ENCODE measurements around the gene MTERF4. TPM values are rescaled to one million over a fixed set of nuclear protein-coding genes. Genes with fewer than 3 reads are reported as not detected.

Gene MTERF4
- total and polyA plus RNA-seq, 2 of the 8 experiments (the other 6 are each of a cell fraction or from before 2014, with no cell fraction given), result 25.9 to 28.5 TPM

DNA sequence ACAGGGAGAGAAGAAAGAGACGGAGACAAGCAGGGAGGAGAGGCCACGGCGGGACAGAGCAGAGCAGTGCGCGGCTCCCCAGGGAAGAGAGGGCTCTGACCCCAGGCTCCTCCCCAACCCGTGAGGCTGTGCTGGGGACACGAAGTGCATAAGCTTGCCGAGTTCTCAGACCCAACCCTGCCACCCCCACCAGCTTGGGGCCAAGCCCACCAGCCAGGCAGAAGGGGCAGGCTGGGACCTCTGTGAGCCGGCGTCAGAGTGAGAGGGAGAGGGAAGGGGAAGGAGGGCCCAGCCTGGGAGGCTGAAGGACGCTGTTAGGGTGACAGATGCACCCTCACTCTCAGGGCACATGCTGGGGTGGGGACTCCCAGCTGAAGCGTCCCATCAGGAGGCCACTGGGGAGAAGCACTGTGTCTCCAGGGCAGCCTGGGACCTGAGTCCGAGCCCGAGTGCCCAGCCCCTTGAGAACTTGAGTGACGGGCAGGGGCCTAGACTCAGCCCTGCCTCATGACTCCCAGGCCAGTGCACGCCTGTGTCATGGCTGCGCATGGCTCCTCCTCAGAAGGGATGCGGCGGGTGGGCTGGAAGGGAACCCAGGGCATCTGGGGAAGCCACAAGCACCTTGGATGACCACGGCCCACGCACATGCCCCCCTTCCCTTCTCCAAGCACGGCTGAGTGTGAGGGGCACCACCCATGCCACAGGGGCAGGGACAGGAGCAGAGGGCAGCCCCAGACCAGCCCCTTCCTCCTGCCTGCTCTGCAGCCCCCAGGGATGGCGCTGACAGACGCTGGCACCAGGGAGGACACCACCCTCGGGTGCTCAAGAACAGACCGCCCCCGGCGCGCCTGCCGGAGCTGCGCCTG lies 31.0 kb downstream of the MTERF4 start (continued):
- TF ChIP-seq, protein P1, sequence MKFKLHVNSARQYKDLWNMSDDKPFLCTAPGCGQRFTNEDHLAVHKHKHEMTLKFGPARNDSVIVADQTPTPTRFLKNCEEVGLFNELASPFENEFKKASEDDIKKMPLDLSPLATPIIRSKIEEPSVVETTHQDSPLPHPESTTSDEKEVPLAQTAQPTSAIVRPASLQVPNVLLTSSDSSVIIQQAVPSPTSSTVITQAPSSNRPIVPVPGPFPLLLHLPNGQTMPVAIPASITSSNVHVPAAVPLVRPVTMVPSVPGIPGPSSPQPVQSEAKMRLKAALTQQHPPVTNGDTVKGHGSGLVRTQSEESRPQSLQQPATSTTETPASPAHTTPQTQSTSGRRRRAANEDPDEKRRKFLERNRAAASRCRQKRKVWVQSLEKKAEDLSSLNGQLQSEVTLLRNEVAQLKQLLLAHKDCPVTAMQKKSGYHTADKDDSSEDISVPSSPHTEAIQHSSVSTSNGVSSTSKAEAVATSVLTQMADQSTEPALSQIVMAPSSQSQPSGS (IDR thresholded peaks at IDR 0.05; ENCODE audit: low read length), result no peak
- TF ChIP-seq ZNF274 (IDR thresholded peaks at IDR 0.05; ENCODE audit: borderline replicate concordance, extremely low read depth, low read length) (no peak), SP2 (IDR thresholded peaks at IDR 0.05; ENCODE audit: low read length) (no peak), TCF12 (IDR thresholded peaks at IDR 0.05; ENCODE audit: low read depth, low read length) (no peak), CHD1 (IDR thresholded peaks at IDR 0.05; ENCODE audit: low read depth, low read length) (no peak)
- TF ChIP-seq, protein P2, sequence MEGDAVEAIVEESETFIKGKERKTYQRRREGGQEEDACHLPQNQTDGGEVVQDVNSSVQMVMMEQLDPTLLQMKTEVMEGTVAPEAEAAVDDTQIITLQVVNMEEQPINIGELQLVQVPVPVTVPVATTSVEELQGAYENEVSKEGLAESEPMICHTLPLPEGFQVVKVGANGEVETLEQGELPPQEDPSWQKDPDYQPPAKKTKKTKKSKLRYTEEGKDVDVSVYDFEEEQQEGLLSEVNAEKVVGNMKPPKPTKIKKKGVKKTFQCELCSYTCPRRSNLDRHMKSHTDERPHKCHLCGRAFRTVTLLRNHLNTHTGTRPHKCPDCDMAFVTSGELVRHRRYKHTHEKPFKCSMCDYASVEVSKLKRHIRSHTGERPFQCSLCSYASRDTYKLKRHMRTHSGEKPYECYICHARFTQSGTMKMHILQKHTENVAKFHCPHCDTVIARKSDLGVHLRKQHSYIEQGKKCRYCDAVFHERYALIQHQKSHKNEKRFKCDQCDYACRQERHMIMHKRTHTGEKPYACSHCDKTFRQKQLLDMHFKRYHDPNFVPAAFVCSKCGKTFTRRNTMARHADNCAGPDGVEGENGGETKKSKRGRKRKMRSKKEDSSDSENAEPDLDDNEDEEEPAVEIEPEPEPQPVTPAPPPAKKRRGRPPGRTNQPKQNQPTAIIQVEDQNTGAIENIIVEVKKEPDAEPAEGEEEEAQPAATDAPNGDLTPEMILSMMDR (IDR thresholded peaks at IDR 0.05; ENCODE audit: control extremely low read depth in 1 of 3, insufficient read depth in 1 of 3, low read depth in 1 of 3, low read length in 3 of 3), result no peak

Measured in H1 (cell line).